HG03175 (cell line): ENCODE measurements around the gene GSTA4.
A peak's percentile ranks its signal among the peaks of the same experiment; 100 is the strongest.

Source experiments
- ATAC-seq: cut with Tn5 transposase; IDR thresholded peaks from one replicate; pipeline ENCODE4 v1.9.1; 2021; ENCODE audit warnings: mild to moderate bottlenecking, moderate library complexity; ENCODE audit not compliant: unreplicated experiment

The GSTA4 gene

GRCh38 chr6:52995089-52995912 is at the start of gene GSTA4:
Gene GSTA4, minus strand, starts transcription at chr6:52995284. Its CDS starts 1,041 bp downstream, at chr6:52994243.
- peak; percentile 98 for ATAC-seq

- no peak for ATAC-seq
These were observed 49.5 kb upstream of the GSTA4 start for GRCh38 chr6:53044572-53044971.

GRCh38 chr6:53044071-53044470 is 49.0 kb upstream of the GSTA4 start:
- no peak for ATAC-seq

- ATAC-seq: no peak
These were observed 48.5 kb upstream of the GSTA4 start for GRCh38 chr6:53043581-53043980.

GRCh38 chr6:53042112-53042511 is 47.0 kb upstream of the GSTA4 start:
- no peak for ATAC-seq

- ATAC-seq: no peak
These were observed 46.3 kb upstream of the GSTA4 start for GRCh38 chr6:53041356-53041755.

- no peak for ATAC-seq
These were observed 43.5 kb upstream of the GSTA4 start for GRCh38 chr6:53038596-53038995.

GRCh38 chr6:53038141-53038540 is 43.1 kb upstream of the GSTA4 start:
- ATAC-seq: no peak

- ATAC-seq: no peak
These were observed 40.6 kb upstream of the GSTA4 start for GRCh38 chr6:53035549-53036213.

GRCh38 chr6:53033764-53034163 is 38.7 kb upstream of the GSTA4 start:
- ATAC-seq: no peak

- ATAC-seq: no peak
These were observed 37.8 kb upstream of the GSTA4 start for GRCh38 chr6:53032849-53033248.

GRCh38 chr6:53031281-53031680 is 36.2 kb upstream of the GSTA4 start:
- no peak for ATAC-seq

- no peak for ATAC-seq
These were observed 34.7 kb upstream of the GSTA4 start for GRCh38 chr6:53029761-53030160.

- no peak for ATAC-seq
These were observed 34.2 kb upstream of the GSTA4 start for GRCh38 chr6:53029257-53029656.

GRCh38 chr6:53028467-53028866 is 33.4 kb upstream of the GSTA4 start:
- ATAC-seq: no peak

GRCh38 chr6:53027131-53027718 is 32.1 kb upstream of the GSTA4 start:
- ATAC-seq: no peak

- no peak for ATAC-seq
These were observed 31.4 kb upstream of the GSTA4 start for GRCh38 chr6:53026526-53026925.

GRCh38 chr6:53023323-53023722 is 28.2 kb upstream of the GSTA4 start:
- ATAC-seq: no peak

GRCh38 chr6:53020005-53020744 is 25.1 kb upstream of the GSTA4 start:
- ATAC-seq: no peak

- no peak for ATAC-seq
These were observed 23.4 kb upstream of the GSTA4 start for GRCh38 chr6:53018446-53018845.

GRCh38 chr6:53015486-53015885 is 20.4 kb upstream of the GSTA4 start:
- ATAC-seq: no peak
